ENCODE measurements around the gene CD58. TPM values are rescaled to one million over a fixed set of nuclear protein-coding genes. Genes with fewer than 3 reads are reported as not detected.

CD58 gene
- polyA plus RNA-seq, 1 donor (not counting 4 experiments of a cell fraction or from before 2014, with no cell fraction given) = 38.6 TPM

DNA sequence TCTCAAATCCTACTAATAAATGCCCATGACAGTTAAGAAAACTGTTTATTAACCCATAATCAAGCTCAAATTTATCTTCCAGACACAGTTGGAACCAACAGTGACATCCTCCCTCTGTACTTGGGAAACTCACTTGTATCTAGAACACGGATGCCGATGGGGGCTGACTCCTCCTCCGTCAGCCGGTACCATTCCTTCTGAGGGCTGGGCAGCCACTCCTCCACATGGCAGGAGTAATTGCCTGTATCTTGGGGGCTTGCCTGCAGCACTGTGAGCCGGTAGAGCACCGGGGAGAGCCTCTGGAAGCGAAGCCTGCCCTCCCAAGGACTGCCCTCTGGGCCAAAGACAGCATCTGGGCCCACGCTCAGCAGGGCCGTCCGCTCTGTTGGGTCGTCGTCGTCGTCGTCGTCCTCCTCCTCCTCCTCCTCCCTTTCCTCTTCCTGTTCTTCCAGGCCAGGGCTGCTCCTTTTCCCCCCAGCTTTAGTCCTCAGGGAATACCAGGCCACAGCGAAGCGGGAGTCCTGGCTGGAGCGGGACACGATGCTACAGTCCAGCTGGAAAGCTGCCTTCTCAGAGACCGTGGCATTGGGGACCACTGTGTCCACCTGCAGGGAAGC lies 8.5 kb upstream of the CD58 start:
- DNase-seq (ENCODE audit: low read depth, low spot score) = no peak
- Histone ChIP-seq H3K4me2 (ENCODE audit: control insufficient read depth, extremely low read depth, insufficient read depth, low read depth, low read length) (no peak overlapping the region), H3K4me3 (ENCODE audit: control insufficient read depth in 2 of 3, extremely low read depth in 1 of 3, insufficient read depth in 2 of 3, low read depth in 1 of 3, low read length in 3 of 3) (no peak overlapping the region), H3K9ac (ENCODE audit: control insufficient read depth, extremely low read depth, insufficient read depth, low read length) (no peak overlapping the region), H2AFZ (ENCODE audit: control insufficient read depth, low read length) (no peak overlapping the region), H3K9me1 (ENCODE audit: control insufficient read depth, extremely low read depth, insufficient read depth, low read length) (no peaks in the 10 kb centered on the region), H3K79me2 (ENCODE audit: control insufficient read depth, insufficient read depth, low read length) (no peaks in the 10 kb centered on the region), H4K20me1 (ENCODE audit: control insufficient read depth, extremely low read depth, insufficient read depth, low read length) (no peaks in the 10 kb centered on the region), H3K9me3 (ENCODE audit: control insufficient read depth, low read depth, low read length) (no peaks in the 10 kb centered on the region), H3K36me3 (ENCODE audit: control insufficient read depth in 2 of 2, extremely low read depth in 1 of 2, insufficient read depth in 2 of 2, low read length in 2 of 2) (peaks cover 11 to 24% of the 10 kb centered on the region in 2 experiments), H3K4me1 (ENCODE audit: control insufficient read depth, extremely low read depth, insufficient read depth, low read length) (no peaks in the 10 kb centered on the region), H3K27me3 (ENCODE audit: control insufficient read depth, extremely low read depth, insufficient read depth, low read length) (no peaks in the 10 kb centered on the region), H3K27ac (ENCODE audit: control insufficient read depth, insufficient read depth, low read length) (no peak overlapping the region)
- dilution Hi-C loops (cut with MboI; ENCODE audit: extremely low pct_ligation_motif_present, low sequenced_read_pairs) = no loop called here
- FAIRE-seq = no peak
- TF ChIP-seq EZH2 (IDR thresholded peaks at IDR 0.05; ENCODE audit: low read length) = no peak
- TF ChIP-seq, protein P1, sequence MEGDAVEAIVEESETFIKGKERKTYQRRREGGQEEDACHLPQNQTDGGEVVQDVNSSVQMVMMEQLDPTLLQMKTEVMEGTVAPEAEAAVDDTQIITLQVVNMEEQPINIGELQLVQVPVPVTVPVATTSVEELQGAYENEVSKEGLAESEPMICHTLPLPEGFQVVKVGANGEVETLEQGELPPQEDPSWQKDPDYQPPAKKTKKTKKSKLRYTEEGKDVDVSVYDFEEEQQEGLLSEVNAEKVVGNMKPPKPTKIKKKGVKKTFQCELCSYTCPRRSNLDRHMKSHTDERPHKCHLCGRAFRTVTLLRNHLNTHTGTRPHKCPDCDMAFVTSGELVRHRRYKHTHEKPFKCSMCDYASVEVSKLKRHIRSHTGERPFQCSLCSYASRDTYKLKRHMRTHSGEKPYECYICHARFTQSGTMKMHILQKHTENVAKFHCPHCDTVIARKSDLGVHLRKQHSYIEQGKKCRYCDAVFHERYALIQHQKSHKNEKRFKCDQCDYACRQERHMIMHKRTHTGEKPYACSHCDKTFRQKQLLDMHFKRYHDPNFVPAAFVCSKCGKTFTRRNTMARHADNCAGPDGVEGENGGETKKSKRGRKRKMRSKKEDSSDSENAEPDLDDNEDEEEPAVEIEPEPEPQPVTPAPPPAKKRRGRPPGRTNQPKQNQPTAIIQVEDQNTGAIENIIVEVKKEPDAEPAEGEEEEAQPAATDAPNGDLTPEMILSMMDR (optimal IDR thresholded peaks at IDR 0.05 in 1 of 3, IDR thresholded peaks at IDR 0.05 in 1 of 3, conservative IDR thresholded peaks at IDR 0.05 in 1 of 3; ENCODE audit: extremely low read depth in 1 of 3, insufficient read depth in 2 of 3, low read length in 3 of 3) = no peak

DNA sequence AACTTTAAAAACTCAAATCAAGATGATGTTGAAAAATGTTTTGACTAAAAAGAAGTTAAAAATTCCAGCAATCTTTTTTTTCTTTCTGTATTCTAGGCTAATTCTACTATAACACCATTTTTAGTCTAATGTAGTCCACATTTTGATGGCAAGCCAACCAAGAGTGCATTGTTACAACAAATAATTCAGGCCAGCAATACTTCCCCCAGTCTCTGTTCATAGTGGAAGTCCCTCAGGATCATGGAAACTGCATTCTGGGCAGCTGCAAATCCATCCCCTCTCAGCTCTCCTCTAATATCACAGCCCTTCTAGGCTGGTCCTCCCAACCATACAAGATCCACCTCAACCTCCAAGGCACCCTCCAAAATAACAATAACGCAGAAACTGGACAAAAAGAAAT lies 7.8 kb upstream of the CD58 start:
- Histone ChIP-seq H4K20me1 (ENCODE audit: control insufficient read depth, extremely low read depth, insufficient read depth, low read length) (no peaks in the 10 kb centered on the region), H3K9ac (ENCODE audit: control insufficient read depth, extremely low read depth, insufficient read depth, low read length) (no peak overlapping the region), H3K4me1 (ENCODE audit: control insufficient read depth, extremely low read depth, insufficient read depth, low read length) (no peaks in the 10 kb centered on the region), H3K9me3 (ENCODE audit: control insufficient read depth, low read depth, low read length) (no peaks in the 10 kb centered on the region), H3K36me3 (ENCODE audit: control insufficient read depth in 2 of 2, extremely low read depth in 1 of 2, insufficient read depth in 2 of 2, low read length in 2 of 2) (peaks cover 11 to 24% of the 10 kb centered on the region in 2 experiments), H3K79me2 (ENCODE audit: control insufficient read depth, insufficient read depth, low read length) (no peaks in the 10 kb centered on the region), H3K4me3 (ENCODE audit: control insufficient read depth in 2 of 3, extremely low read depth in 1 of 3, insufficient read depth in 2 of 3, low read depth in 1 of 3, low read length in 3 of 3) (no peak overlapping the region), H2AFZ (ENCODE audit: control insufficient read depth, low read length) (no peak overlapping the region), H3K9me1 (ENCODE audit: control insufficient read depth, extremely low read depth, insufficient read depth, low read length) (no peaks in the 10 kb centered on the region), H3K4me2 (ENCODE audit: control insufficient read depth, extremely low read depth, insufficient read depth, low read depth, low read length) (no peak overlapping the region), H3K27me3 (ENCODE audit: control insufficient read depth, extremely low read depth, insufficient read depth, low read length) (no peaks in the 10 kb centered on the region), H3K27ac (ENCODE audit: control insufficient read depth, insufficient read depth, low read length) (no peak overlapping the region)
- dilution Hi-C loops (cut with MboI; ENCODE audit: extremely low pct_ligation_motif_present, low sequenced_read_pairs) = no loop called here
- FAIRE-seq = no peak
- no peak for TF ChIP-seq EZH2 (IDR thresholded peaks at IDR 0.05; ENCODE audit: low read length)
- TF ChIP-seq, protein P1 (optimal IDR thresholded peaks at IDR 0.05 in 1 of 3, IDR thresholded peaks at IDR 0.05 in 1 of 3, conservative IDR thresholded peaks at IDR 0.05 in 1 of 3; ENCODE audit: extremely low read depth in 1 of 3, insufficient read depth in 2 of 3, low read length in 3 of 3) = no peak
- DNase-seq (ENCODE audit: low read depth, low spot score) = no peak

Measured in keratinocyte (primary cell).